ENCODE measurements around the gene DNAJC24. TPM values are rescaled to one million over a fixed set of nuclear protein-coding genes. Genes with fewer than 3 reads are reported as not detected.

DNAJC24 gene
- total and polyA plus RNA-seq, 9 of the 15 experiments (the other 6 are each of a cell fraction or from before 2014, with no cell fraction given), result 12.2 to 31.9 (median 16.9) TPM

- TF ChIP-seq, protein P1, sequence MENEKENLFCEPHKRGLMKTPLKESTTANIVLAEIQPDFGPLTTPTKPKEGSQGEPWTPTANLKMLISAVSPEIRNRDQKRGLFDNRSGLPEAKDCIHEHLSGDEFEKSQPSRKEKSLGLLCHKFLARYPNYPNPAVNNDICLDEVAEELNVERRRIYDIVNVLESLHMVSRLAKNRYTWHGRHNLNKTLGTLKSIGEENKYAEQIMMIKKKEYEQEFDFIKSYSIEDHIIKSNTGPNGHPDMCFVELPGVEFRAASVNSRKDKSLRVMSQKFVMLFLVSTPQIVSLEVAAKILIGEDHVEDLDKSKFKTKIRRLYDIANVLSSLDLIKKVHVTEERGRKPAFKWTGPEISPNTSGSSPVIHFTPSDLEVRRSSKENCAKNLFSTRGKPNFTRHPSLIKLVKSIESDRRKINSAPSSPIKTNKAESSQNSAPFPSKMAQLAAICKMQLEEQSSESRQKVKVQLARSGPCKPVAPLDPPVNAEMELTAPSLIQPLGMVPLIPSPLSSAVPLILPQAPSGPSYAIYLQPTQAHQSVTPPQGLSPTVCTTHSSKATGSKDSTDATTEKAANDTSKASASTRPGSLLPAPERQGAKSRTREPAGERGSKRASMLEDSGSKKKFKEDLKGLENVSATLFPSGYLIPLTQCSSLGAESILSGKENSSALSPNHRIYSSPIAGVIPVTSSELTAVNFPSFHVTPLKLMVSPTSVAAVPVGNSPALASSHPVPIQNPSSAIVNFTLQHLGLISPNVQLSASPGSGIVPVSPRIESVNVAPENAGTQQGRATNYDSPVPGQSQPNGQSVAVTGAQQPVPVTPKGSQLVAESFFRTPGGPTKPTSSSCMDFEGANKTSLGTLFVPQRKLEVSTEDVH (IDR thresholded peaks at IDR 0.05; ENCODE audit: low read depth, partially characterized antibody), result no peak
- no peak for TF ChIP-seq ZC3H11A (IDR thresholded peaks at IDR 0.05; ENCODE audit: low read depth, low read length)
These were observed 45.8 kb downstream of the DNAJC24 start (continued) for GRCh38 chr11:31415435-31415834.

GRCh38 chr11:31417357-31417756, 47.7 kb downstream of the DNAJC24 start:
- CTCF ChIA-PET (ENCODE audit: low intra/inter-chr PET ratio), result no interaction called here
- BruUV-seq (replicated peaks), result no TSS peak
- in situ Hi-C loops (cut with MboI) (no loop called here), intact Hi-C loops (cut with micrococcal nuclease) (loop anchor here (5.0 kb wide), 1 partner anchor 50 kb away; the partner anchor contains the start of genes DCDC1 and DNAJC24)
- Histone ChIP-seq H3K9me3 (replicated peaks; ENCODE audit: control insufficient read depth, insufficient read depth, low read depth, low read length) (no peaks in the 10 kb centered on the region), H3K27me3 (ENCODE audit: control insufficient read depth in 2 of 2, insufficient read depth in 2 of 2, low read length in 2 of 2) (no peaks in the 10 kb centered on the region; a peak in 1 of 5 replicates), H4K20me1 (replicated peaks; ENCODE audit: control insufficient read depth, insufficient read depth, low read length) (no peaks in the 10 kb centered on the region), H3K9me1 (ENCODE audit: control insufficient read depth, insufficient read depth, low read length) (no peaks in the 10 kb centered on the region), H3K9ac (ENCODE audit: insufficient read depth in 1 of 2, low read depth in 2 of 2, low read length in 2 of 2) (no peak overlapping the region), H3K4me3 (no peak overlapping the region), H3K79me2 (ENCODE audit: control insufficient read depth, insufficient read depth, low read length) (no peaks in the 10 kb centered on the region), H2AFZ (ENCODE audit: low read depth, low read length) (no peak overlapping the region), H3K4me2 (ENCODE audit: insufficient read depth, low read length) (no peak overlapping the region), H3K4me1 (replicated peaks in 1 of 2; ENCODE audit: control insufficient read depth in 2 of 2, insufficient read depth in 2 of 2, low read length in 2 of 2) (peaks cover 0 to 15% of the 10 kb centered on the region in 2 experiments; a peak in 3 of 5 replicates), H3K27ac (ENCODE audit: extremely low read depth, low read depth, low read length) (no peak overlapping the region), H3K36me3 (ENCODE audit: control insufficient read depth, insufficient read depth, low read length) (0 out of 3 replicates have a peak, but pooled peaks cover 4% of the 10 kb centered on the region)
- FAIRE-seq (no peak), ATAC-seq (no peak), DNase-seq (ENCODE audit: extremely low read depth in 1 of 4, low spot score in 3 of 4) (no peak)
- POLR2A ChIA-PET, result interaction anchor here (0.6 kb wide), 1 partner anchor 1177 kb away, joined by 4 read pairs; no protein-coding TSS in a partner anchor
- WGBS (ENCODE audit: insufficient coverage, low coverage, missing lambda C conversion rate), result 83% methylated on average over 1 of the region's 1 CpG
- TF ChIP-seq ZNF146 (CRISPR knock-in tag; IDR thresholded peaks at IDR 0.05; ENCODE audit: unreplicated experiment), result no peak
- TF ChIP-seq ATF3 (IDR thresholded peaks at IDR 0.05), result no peak
- no peak for TF ChIP-seq ATF3 (CRISPR knock-in tag; conservative IDR thresholded peaks at IDR 0.05)
- no peak for TF ChIP-seq CHD4 (IDR thresholded peaks at IDR 0.05; ENCODE audit: insufficient read depth, insufficient replicate concordance, low read depth, low read length, poor library complexity, severe bottlenecking)
- no peak for TF ChIP-seq HNRNPLL (IDR thresholded peaks at IDR 0.05; ENCODE audit: low read depth, low read length, poor library complexity, severe bottlenecking)
- TF ChIP-seq NONO (IDR thresholded peaks at IDR 0.05; ENCODE audit: low read depth in 2 of 2, low read length in 1 of 2), result no peak
- TF ChIP-seq ZNF518B (CRISPR knock-in tag; IDR thresholded peaks at IDR 0.05), result no peak
- TF ChIP-seq ZNF277 (CRISPR knock-in tag; IDR thresholded peaks at IDR 0.05; ENCODE audit: borderline replicate concordance), result no peak
- TF ChIP-seq MED1 (CRISPR knock-in tag; IDR thresholded peaks at IDR 0.05; ENCODE audit: borderline replicate concordance), result no peak

All from K562 (cell line).